ENCODE data around the gene UAP1. TPM values are rescaled to one million over a fixed set of nuclear protein-coding genes. Genes with fewer than 3 reads are reported as not detected.
A peak's percentile ranks its signal among the peaks of the same experiment; 100 is the strongest.

UAP1 gene
- total and polyA plus RNA-seq, 2 donors (not counting 3 experiments of a cell fraction or from before 2014, with no cell fraction given): 30.6 to 89.8 TPM

DNA sequence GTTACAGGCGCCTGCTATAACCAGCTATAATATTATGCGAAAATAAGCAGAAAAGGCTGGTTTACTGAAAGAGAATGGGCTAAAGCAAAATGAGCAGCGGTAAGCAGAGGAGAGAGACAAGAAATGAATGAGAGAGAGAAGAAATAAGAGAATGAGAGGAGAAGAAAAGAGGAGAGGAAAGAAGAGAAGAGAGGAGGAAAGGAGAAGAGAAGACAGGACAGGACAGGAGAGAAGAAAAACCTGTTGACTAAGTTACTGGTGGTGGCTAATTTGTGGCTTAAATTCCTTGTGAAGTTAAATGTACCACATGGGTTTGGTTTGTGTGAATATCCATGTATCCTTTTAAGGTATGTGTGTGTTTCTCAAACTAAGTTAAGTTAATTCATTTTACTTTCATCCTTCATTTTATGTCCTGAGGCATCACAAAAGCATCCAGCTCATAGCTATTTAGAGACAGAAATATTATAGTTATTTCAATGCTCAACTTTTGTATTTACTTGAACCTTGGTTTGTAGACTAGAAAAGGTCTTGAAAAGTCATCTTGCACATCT, 67.6 kb downstream of the UAP1 start:
- Histone ChIP-seq H4K20me1 (replicated peaks; ENCODE audit: control insufficient read depth, extremely low read depth, insufficient read depth, low read length) (no peaks in the 10 kb centered on the region), H3K9me1 (replicated peaks; ENCODE audit: control insufficient read depth, extremely low read depth, insufficient read depth, low read length) (no peaks in the 10 kb centered on the region), H3K36me3 (ENCODE audit: control insufficient read depth in 2 of 2, extremely low read depth in 1 of 2, insufficient read depth in 2 of 2, low read length in 2 of 2) (no peaks in the 10 kb centered on the region), H3K27ac (ENCODE audit: insufficient read depth, low read depth, low read length) (no peak overlapping the region), H3K4me3 (replicated peaks in 1 of 3; ENCODE audit: insufficient read depth in 1 of 3, low read depth in 1 of 3, low read length in 3 of 3) (no peak overlapping the region), H3K9me3 (replicated peaks; ENCODE audit: control insufficient read depth, insufficient read depth, low read length) (no peaks in the 10 kb centered on the region), H3K4me1 (ENCODE audit: control insufficient read depth, extremely low read depth, insufficient read depth, low read length) (peaks cover 47% of the 10 kb centered on the region), H3K79me2 (ENCODE audit: control insufficient read depth, insufficient read depth, low read length) (peaks cover 14% of the 10 kb centered on the region), H3K27me3 (ENCODE audit: control insufficient read depth in 2 of 2, insufficient read depth in 2 of 2, low read length in 2 of 2) (no peaks in the 10 kb centered on the region), H2AFZ (ENCODE audit: low read depth, low read length) (no peak overlapping the region), H3K9ac (replicated peaks; ENCODE audit: extremely low read depth, insufficient read depth, low read length) (no peak overlapping the region), H3K4me2 (ENCODE audit: insufficient read depth, low read length) (peak overlapping the region; percentile 32)
- BruUV-seq (replicated peaks): no TSS peak
- dilution Hi-C loops (cut with MboI; ENCODE audit: extremely low pct_ligation_motif_present, low sequenced_read_pairs): no loop called here
- intact Hi-C loops (cut with micrococcal nuclease): loop anchor here (5.0 kb wide), 1 partner anchor 277 kb away; no protein-coding TSS in a partner anchor
- DNase-seq (ENCODE audit: low read depth, low spot score): no peak
- ChIA-PET POLR2A (interaction anchor here (0.7 kb wide), 1 partner anchor 227 kb away, joined by 3 read pairs; no protein-coding TSS in a partner anchor), CTCF (interaction anchor here (0.6 to 5.2 kb wide), 8 partner anchors 10 to 271 kb away, joined by 3 to 41 read pairs (median 4); no protein-coding TSS in a partner anchor)
- TF ChIP-seq FOS (IDR thresholded peaks at IDR 0.05; ENCODE audit: borderline replicate concordance, insufficient read depth, low read length): no peak
- TF ChIP-seq POLR2A (IDR thresholded peaks at IDR 0.05; ENCODE audit: low read depth, low read length): peak; percentile 23
- TF ChIP-seq, protein P1, sequence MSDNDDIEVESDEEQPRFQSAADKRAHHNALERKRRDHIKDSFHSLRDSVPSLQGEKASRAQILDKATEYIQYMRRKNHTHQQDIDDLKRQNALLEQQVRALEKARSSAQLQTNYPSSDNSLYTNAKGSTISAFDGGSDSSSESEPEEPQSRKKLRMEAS (IDR thresholded peaks at IDR 0.05; ENCODE audit: insufficient read depth, insufficient read length): no peak
- FAIRE-seq: no peak

DNA sequence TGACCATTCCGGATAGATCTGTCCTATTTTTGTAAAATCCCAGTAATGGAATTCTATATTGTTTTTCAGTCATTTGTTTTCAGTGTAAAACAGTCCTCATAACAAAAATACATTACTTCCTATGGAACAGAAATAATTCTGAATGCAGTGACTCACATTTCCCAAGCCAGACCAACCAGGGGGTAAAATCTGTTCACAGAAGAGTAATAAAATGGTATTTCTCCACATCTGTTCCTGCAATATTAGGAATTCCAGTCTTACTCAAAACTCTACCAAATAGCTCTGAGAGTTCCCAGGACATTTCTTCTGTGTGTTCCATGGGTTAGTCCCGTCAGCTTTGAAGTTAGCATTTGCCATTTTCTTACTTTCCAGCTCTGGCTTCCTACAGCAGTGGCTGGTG, 68.1 kb downstream of the UAP1 start:
- Histone ChIP-seq H3K4me3 (replicated peaks in 1 of 3; ENCODE audit: insufficient read depth in 1 of 3, low read depth in 1 of 3, low read length in 3 of 3) (no peak overlapping the region), H3K9ac (replicated peaks; ENCODE audit: extremely low read depth, insufficient read depth, low read length) (no peak overlapping the region), H3K9me3 (replicated peaks; ENCODE audit: control insufficient read depth, insufficient read depth, low read length) (no peaks in the 10 kb centered on the region), H3K27ac (ENCODE audit: insufficient read depth, low read depth, low read length) (peak overlapping the region; percentile 9), H3K79me2 (ENCODE audit: control insufficient read depth, insufficient read depth, low read length) (peaks cover 19% of the 10 kb centered on the region), H2AFZ (ENCODE audit: low read depth, low read length) (no peak overlapping the region), H3K4me2 (ENCODE audit: insufficient read depth, low read length) (peak overlapping the region; percentile 32), H3K27me3 (ENCODE audit: control insufficient read depth in 2 of 2, insufficient read depth in 2 of 2, low read length in 2 of 2) (no peaks in the 10 kb centered on the region), H3K4me1 (ENCODE audit: control insufficient read depth, extremely low read depth, insufficient read depth, low read length) (peaks cover 52% of the 10 kb centered on the region), H3K36me3 (ENCODE audit: control insufficient read depth in 2 of 2, extremely low read depth in 1 of 2, insufficient read depth in 2 of 2, low read length in 2 of 2) (no peaks in the 10 kb centered on the region), H4K20me1 (replicated peaks; ENCODE audit: control insufficient read depth, extremely low read depth, insufficient read depth, low read length) (no peaks in the 10 kb centered on the region), H3K9me1 (replicated peaks; ENCODE audit: control insufficient read depth, extremely low read depth, insufficient read depth, low read length) (no peaks in the 10 kb centered on the region)
- DNase-seq (ENCODE audit: low read depth, low spot score) (peak; percentile 86), FAIRE-seq (peak; percentile 73)
- CTCF ChIA-PET: interaction anchor here (1.0 to 5.2 kb wide), 5 partner anchors 16 to 272 kb away, joined by 3 to 41 read pairs (median 5); no protein-coding TSS in a partner anchor
- peak; percentile 75 for TF ChIP-seq JUN (IDR thresholded peaks at IDR 0.05; ENCODE audit: borderline replicate concordance, insufficient read depth, insufficient read length, low read depth)
- no peak for TF ChIP-seq POLR2A (IDR thresholded peaks at IDR 0.05; ENCODE audit: low read depth, low read length)
- peak; percentile 59 for TF ChIP-seq FOS (IDR thresholded peaks at IDR 0.05; ENCODE audit: borderline replicate concordance, insufficient read depth, low read length)
- dilution Hi-C loops (cut with MboI; ENCODE audit: extremely low pct_ligation_motif_present, low sequenced_read_pairs) (no loop called here), intact Hi-C loops (cut with micrococcal nuclease) (loop anchor here (5.0 kb wide), 1 partner anchor 277 kb away; no protein-coding TSS in a partner anchor)
- POLR2A ChIA-PET: no interaction called here
- no TSS peak for BruUV-seq (replicated peaks)
